Stomach (tissue), 9 donors: ENCODE measurements around the gene MRPL17. TPM values are rescaled to one million over a fixed set of nuclear protein-coding genes. Genes with fewer than 3 reads are reported as not detected.
"Not testable (repeated sequence)": the region's sequence is repeated elsewhere in the genome, so short reads cannot be mapped to it uniquely, and the experiment has no call there.

Source experiments
- DNase-seq, 2 donors: peaks; one replicate each; pipeline versions ENCODE4 v3.0.0 to v3.0.0-alpha.2; 2013 to 2019
- H3K27ac ChIP-seq, 5 donors: fragments of 200-600 bp in 4 of 5; sonication (generic) in 4 of 5; one replicate each; pipeline ENCODE4 v1.5.1; 2013 to 2019; ENCODE audit warnings: mild to moderate bottlenecking in 1 of 5, moderate library complexity in 1 of 5
- H3K27me3 ChIP-seq, 3 donors: fragments of 200-600 bp; sonication (generic); one replicate each; pipeline ENCODE4 v1.5.1; 2017 to 2019; ENCODE audit warnings: mixed run types in 1 of 3
- H3K36me3 ChIP-seq, 4 donors: fragments of 200-600 bp; sonication (generic); 1 replicate in 3 of 4; 2 replicates in 1 of 4; pipeline ENCODE4 v1.5.1; 2016 to 2019
- H3K4me1 ChIP-seq, 4 donors: fragments of 200-600 bp; sonication (generic); one replicate each; pipeline ENCODE4 v1.5.1; 2016 to 2019
- H3K4me3 ChIP-seq, 4 donors: fragments of 200-600 bp; sonication (generic) in 3 of 4; one replicate each; pipeline ENCODE4 v1.5.1; 2016 to 2019; ENCODE audit warnings: mild to moderate bottlenecking in 1 of 4
- H3K9me3 ChIP-seq, 4 donors: fragments of 200-600 bp; sonication (generic); one replicate each; pipeline ENCODE4 v1.5.1; 2016 to 2019
- EP300 ChIP-seq: sonication (generic); formaldehyde crosslinking; IDR thresholded peaks from one replicate; pipeline ENCODE4 v1.6.1; 2017; ENCODE audit warnings: antibody characterized with exemption
- POLR2A ChIP-seq, 4 donors: fragments of 450-650 bp; IDR thresholded peaks; one replicate each; pipeline ENCODE4 v1.6.1; 2016; ENCODE audit warnings: antibody characterized with exemption in 4 of 4, control low read depth in 2 of 4, mild to moderate bottlenecking in 1 of 4, moderate library complexity in 1 of 4
- POLR2AphosphoS5 ChIP-seq, 3 donors: sonication (generic); formaldehyde crosslinking; IDR thresholded peaks; one replicate each; pipeline ENCODE4 v1.6.1; 2016; ENCODE audit warnings: antibody characterized with exemption in 3 of 3
- WGBS, 5 donors: extraction: QIAGEN DNeasy Blood & Tissue Kit in 3 of 5; methylation state at CpG; one replicate each; pipeline versions ENCODE4 v1.1.5 to v1.1.7; 2013 to 2018; 5-methylcytosine and 5-hydroxymethylcytosine counted together
- intact Hi-C: fragments of 100-400 bp; cut with DNase I; formaldehyde crosslinking; loops from one replicate; pipeline ENCODE4 v1.15.1; 2023; ENCODE audit warnings: low total_unique reads
- polyA plus RNA-seq, 3 donors: library from polyadenylated mRNA; stranded (reverse); fragments of 200-250 nt; gene quantifications; one replicate each; pipeline ENCODE4 v1.2.3, GENCODE V29; 2013
- total RNA-seq, 5 donors: library from RNA; depleted of rRNA; stranded (reverse); fragments of >200 nt; gene quantifications; one replicate each; pipeline versions ENCODE4 v1.1.0 to v1.2.3, GENCODE V29; 2014 to 2016
- TF ChIP-seq, protein P1 (sequence below), 7 experiments: fragments of 450-650 bp in 4 of 7; fragments of 200-600 bp in 3 of 7; sonication (generic) in 3 of 7; IDR thresholded peaks; one replicate each; pipeline ENCODE4 v1.5.1; 2016 to 2019; ENCODE audit warnings: antibody characterized with exemption in 7 of 7, control low read depth in 2 of 7, mild to moderate bottlenecking in 1 of 7
- donor health status: healthy with polysubstance abuse.
- donor health status: Bipolar disorder and iron deficiency.
- donor health status: healthy.

Gene MRPL17
- total and polyA plus RNA-seq, 8 donors, result 9.0 to 148 (median 32.1) TPM

- Histone ChIP-seq H3K27me3 (no peaks in the 10 kb centered on the region), H3K36me3 (peaks cover 5 to 8% (median 7%) of the 10 kb centered on the region in 4 donors), H3K4me1 (peaks cover 13 to 23% (median 19%) of the 10 kb centered on the region in 4 donors), H3K9me3 (no peaks in the 10 kb centered on the region), H3K27ac (no peak overlapping the region), H3K4me3 (no peak overlapping the region)
- no peak for TF ChIP-seq POLR2AphosphoS5 (IDR thresholded peaks at IDR 0.05)
- intact Hi-C loops, result loop anchor here (10.0 kb wide), 1 partner anchor 81 kb away; the partner anchor contains the start of genes ILK and RRP8
- no peak for DNase-seq
These were observed 2.9 kb upstream of the MRPL17 start for GRCh38 chr11:6686006-6686405.

GRCh38 chr11:6684068-6684467 is 928 bp upstream of the MRPL17 start:
- peak overlapping the region in 2 of 4 donors; percentile 90 to 98 for H3K4me3 ChIP-seq
- H3K4me1 ChIP-seq, result peaks cover 13 to 28% (median 22%) of the 10 kb centered on the region in 4 donors
- DNase-seq, result peak in 1 of 2 donors; percentile 30
- H3K9me3 ChIP-seq, H3K27me3 ChIP-seq: not testable (repeated sequence)
- intact Hi-C loops, result loop anchor here (10.0 kb wide), 1 partner anchor 79 kb away; the partner anchor contains the start of genes ILK and RRP8
- peak overlapping the region in 4 of 5 donors; percentile 86 to 96 (median 93) for H3K27ac ChIP-seq
- peaks cover 16 to 21% (median 18%) of the 10 kb centered on the region in 4 donors for H3K36me3 ChIP-seq
- WGBS, 5 donors, result 87 to 93% (median 91%) methylated on average over 13 to 14 of the region's 14 CpGs

GRCh38 chr11:6682591-6682935 is 577 bp downstream of the MRPL17 start:
- Histone ChIP-seq H3K27ac (peak overlapping the region; percentile 78 to 96 (median 91)), H3K4me3 (peak overlapping the region; percentile 83 to 98 (median 90)), H3K4me1 (peaks cover 13 to 28% (median 22%) of the 10 kb centered on the region in 4 donors), H3K27me3 (no peaks in the 10 kb centered on the region), H3K9me3 (no peaks in the 10 kb centered on the region), H3K36me3 (peaks cover 16 to 21% (median 18%) of the 10 kb centered on the region in 4 donors)
- DNase-seq, result no peak
- TF ChIP-seq POLR2AphosphoS5 (IDR thresholded peaks at IDR 0.05), result no peak
- no peak for TF ChIP-seq EP300
- TF ChIP-seq POLR2A (IDR thresholded peaks at IDR 0.05), result no peak
- TF ChIP-seq, protein P1, sequence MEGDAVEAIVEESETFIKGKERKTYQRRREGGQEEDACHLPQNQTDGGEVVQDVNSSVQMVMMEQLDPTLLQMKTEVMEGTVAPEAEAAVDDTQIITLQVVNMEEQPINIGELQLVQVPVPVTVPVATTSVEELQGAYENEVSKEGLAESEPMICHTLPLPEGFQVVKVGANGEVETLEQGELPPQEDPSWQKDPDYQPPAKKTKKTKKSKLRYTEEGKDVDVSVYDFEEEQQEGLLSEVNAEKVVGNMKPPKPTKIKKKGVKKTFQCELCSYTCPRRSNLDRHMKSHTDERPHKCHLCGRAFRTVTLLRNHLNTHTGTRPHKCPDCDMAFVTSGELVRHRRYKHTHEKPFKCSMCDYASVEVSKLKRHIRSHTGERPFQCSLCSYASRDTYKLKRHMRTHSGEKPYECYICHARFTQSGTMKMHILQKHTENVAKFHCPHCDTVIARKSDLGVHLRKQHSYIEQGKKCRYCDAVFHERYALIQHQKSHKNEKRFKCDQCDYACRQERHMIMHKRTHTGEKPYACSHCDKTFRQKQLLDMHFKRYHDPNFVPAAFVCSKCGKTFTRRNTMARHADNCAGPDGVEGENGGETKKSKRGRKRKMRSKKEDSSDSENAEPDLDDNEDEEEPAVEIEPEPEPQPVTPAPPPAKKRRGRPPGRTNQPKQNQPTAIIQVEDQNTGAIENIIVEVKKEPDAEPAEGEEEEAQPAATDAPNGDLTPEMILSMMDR (IDR thresholded peaks at IDR 0.05), result no peak
- WGBS, 5 donors, result 0 to 2% (median 0%) methylated on average over 10 of the region's 10 CpGs
- intact Hi-C loops, result loop anchor here (10.0 kb wide), 1 partner anchor 78 kb away; the partner anchor contains the start of genes ILK and RRP8

- Histone ChIP-seq H3K4me3 (peak overlapping the region; percentile 83 to 98 (median 90)), H3K9me3 (no peaks in the 10 kb centered on the region), H3K4me1 (peaks cover 13 to 28% (median 22%) of the 10 kb centered on the region in 4 donors), H3K36me3 (peaks cover 16 to 21% (median 18%) of the 10 kb centered on the region in 4 donors), H3K27me3 (no peaks in the 10 kb centered on the region), H3K27ac (peak overlapping the region in 2 of 5 donors; percentile 91 to 95)
- peak in 1 of 2 donors; percentile 51 for DNase-seq
- 0 to 24% (median 9%) methylated on average over 5 of the region's 5 CpGs for WGBS, 5 donors
- no peak for TF ChIP-seq POLR2A (IDR thresholded peaks at IDR 0.05)
- TF ChIP-seq POLR2AphosphoS5 (IDR thresholded peaks at IDR 0.05), result no peak
- no peak for TF ChIP-seq EP300
- TF ChIP-seq, protein P1 (IDR thresholded peaks at IDR 0.05), result no peak
- intact Hi-C loops, result loop anchor here (10.0 kb wide), 1 partner anchor 77 kb away; the partner anchor contains the start of genes ILK and RRP8
These were observed 1.2 kb downstream of the MRPL17 start for GRCh38 chr11:6681949-6682348.

GRCh38 chr11:6681505-6681904 is 1.6 kb downstream of the MRPL17 start:
- H3K9me3 ChIP-seq, result no peaks in the 10 kb centered on the region
- H3K27ac ChIP-seq, result no peak overlapping the region
- peaks cover 13 to 28% (median 22%) of the 10 kb centered on the region in 4 donors for H3K4me1 ChIP-seq
- H3K4me3 ChIP-seq, result peak overlapping the region in 3 of 4 donors; percentile 83 to 98 (median 90)
- 48 to 68% (median 59%) methylated on average over 1 of the region's 1 CpG for WGBS, 5 donors
- DNase-seq, result no peak
- TF ChIP-seq EP300 (no peak), POLR2A (IDR thresholded peaks at IDR 0.05) (no peak), POLR2AphosphoS5 (IDR thresholded peaks at IDR 0.05) (no peak)
- TF ChIP-seq, protein P1 (IDR thresholded peaks at IDR 0.05), result no peak
- H3K36me3 ChIP-seq, result peaks cover 16 to 21% (median 18%) of the 10 kb centered on the region in 4 donors
- intact Hi-C loops, result loop anchor here (10.0 kb wide), 1 partner anchor 77 kb away; the partner anchor contains the start of genes ILK and RRP8
- H3K27me3 ChIP-seq, result no peaks in the 10 kb centered on the region
